Liver (tissue), 9 donors: Measurements from ENCODE around the gene CNNM1. TPM values are rescaled to one million over a fixed set of nuclear protein-coding genes. Genes with fewer than 3 reads are reported as not detected.

Source experiments
- DNase-seq: peaks from one replicate; pipeline ENCODE4 v3.0.0-alpha.2; 2017; ENCODE audit warnings: low spot score
- H3K27ac ChIP-seq, 2 donors: one replicate each; pipeline ENCODE4 v1.7.0; 2013; ENCODE audit warnings: inconsistent platforms in 2 of 2, low read length in 2 of 2, control low read depth in 1 of 2, low read depth in 1 of 2, mild to moderate bottlenecking in 1 of 2
- H3K27me3 ChIP-seq, 4 donors: one replicate each; pipeline versions ENCODE4 v1.6.1 to v1.7.0; 2013; ENCODE audit warnings: low read length in 3 of 4, inconsistent platforms in 1 of 4, mild to moderate bottlenecking in 1 of 4, moderate library complexity in 1 of 4; ENCODE audit not compliant: control insufficient read depth in 4 of 4, insufficient read depth in 4 of 4
- H3K36me3 ChIP-seq, 4 donors: one replicate each; pipeline versions ENCODE4 v1.6.1 to v1.7.0; 2013; ENCODE audit warnings: low read length in 3 of 4, mild to moderate bottlenecking in 3 of 4, low read depth in 1 of 4, moderate library complexity in 1 of 4; ENCODE audit not compliant: control insufficient read depth in 4 of 4, insufficient read depth in 3 of 4
- H3K4me1 ChIP-seq, 4 donors: one replicate each; pipeline versions ENCODE4 v1.6.1 to v1.7.0; 2013; ENCODE audit warnings: low read length in 3 of 4, mild to moderate bottlenecking in 3 of 4, moderate library complexity in 1 of 4; ENCODE audit not compliant: control insufficient read depth in 4 of 4, insufficient read depth in 4 of 4
- H3K4me3 ChIP-seq, 3 donors: one replicate each; pipeline versions ENCODE4 v1.6.1 to v1.7.0; 2013; ENCODE audit warnings: low read length in 3 of 3, control low read depth in 1 of 3, low read depth in 1 of 3, mild to moderate bottlenecking in 1 of 3
- H3K9ac ChIP-seq, 2 donors: one replicate each; pipeline ENCODE4 v1.7.0; 2013; ENCODE audit warnings: low read length in 2 of 2, mild to moderate bottlenecking in 2 of 2, moderate library complexity in 2 of 2, control low read depth in 1 of 2, low read depth in 1 of 2
- H3K9me3 ChIP-seq, 4 donors: one replicate each; pipeline versions ENCODE4 v1.6.1 to v1.7.0; 2013; ENCODE audit warnings: low read length in 3 of 4; ENCODE audit not compliant: control insufficient read depth in 4 of 4
- EGR1 ChIP-seq, 2 donors: IDR thresholded peaks; 2 replicates each; pipeline ENCODE4 v1.6.1; 2016 to 2018; ENCODE audit warnings: antibody characterized with exemption in 2 of 2, low read depth in 2 of 2
- FOXA1 ChIP-seq: IDR thresholded peaks from 2 replicates; pipeline ENCODE4 v1.6.1; 2016; ENCODE audit warnings: antibody characterized with exemption
- FOXA2 ChIP-seq: IDR thresholded peaks from 2 replicates; pipeline ENCODE4 v1.6.1; 2016; ENCODE audit warnings: antibody characterized with exemption
- GABPA ChIP-seq, 2 donors: IDR thresholded peaks in 1 of 2; conservative IDR thresholded peaks in 1 of 2; 2 replicates each; pipeline ENCODE4 v1.6.1; 2016; ENCODE audit warnings: antibody characterized with exemption in 2 of 2, mild to moderate bottlenecking in 1 of 2, moderate library complexity in 1 of 2
- HNF4A ChIP-seq, 2 donors: conservative IDR thresholded peaks; 2 replicates each; pipeline ENCODE4 v1.6.1; 2016; ENCODE audit warnings: antibody characterized with exemption in 2 of 2, mild to moderate bottlenecking in 2 of 2
- HNF4G ChIP-seq: IDR thresholded peaks from 2 replicates; pipeline ENCODE4 v1.6.1; 2016; ENCODE audit warnings: antibody characterized with exemption
- JUND ChIP-seq, 2 donors: IDR thresholded peaks; 2 replicates each; pipeline ENCODE4 v1.6.1; 2016; ENCODE audit warnings: antibody characterized with exemption in 2 of 2
- NR2F2 ChIP-seq: IDR thresholded peaks from 2 replicates; pipeline ENCODE4 v1.6.1; 2016; ENCODE audit warnings: antibody characterized with exemption
- RAD21 ChIP-seq, 2 donors: IDR thresholded peaks; 2 replicates each; pipeline ENCODE4 v1.6.1; 2016; ENCODE audit warnings: antibody characterized with exemption in 2 of 2, mild to moderate bottlenecking in 2 of 2
- RXRA ChIP-seq, 2 donors: IDR thresholded peaks; 2 replicates each; pipeline ENCODE4 v1.6.1; 2017 to 2018; ENCODE audit warnings: antibody characterized with exemption in 2 of 2, mild to moderate bottlenecking in 1 of 2
- SP1 ChIP-seq: IDR thresholded peaks from 2 replicates; pipeline ENCODE4 v1.6.1; 2018; ENCODE audit warnings: antibody characterized with exemption, mild to moderate bottlenecking
- TAF1 ChIP-seq: conservative IDR thresholded peaks from 2 replicates; pipeline ENCODE4 v1.6.1; 2016; ENCODE audit warnings: antibody characterized with exemption, mild to moderate bottlenecking
- YY1 ChIP-seq: IDR thresholded peaks from 2 replicates; pipeline ENCODE4 v1.6.1; 2016; ENCODE audit warnings: antibody characterized with exemption, mild to moderate bottlenecking
- WGBS: extraction: QIAGEN DNeasy Blood & Tissue Kit; methylation state at CpG from one replicate; pipeline ENCODE4 v1.1.7; 2013; 5-methylcytosine and 5-hydroxymethylcytosine counted together
- polyA plus RNA-seq, 2 donors: library from polyadenylated mRNA; stranded (reverse) in 1 of 2; unstranded in 1 of 2; fragments of 200-250 nt in 1 of 2; fragments of >200 nt in 1 of 2; fragmentation: Nextera tagmentation in 1 of 2; extraction: Ambion mirVana in 1 of 2; gene quantifications; one replicate each; pipeline versions ENCODE4 v1.2.1 to v1.2.3, GENCODE V29; 2013 to 2015
- total RNA-seq, 2 donors: library from RNA; depleted of rRNA; stranded (reverse); fragments of >200 nt; gene quantifications; one replicate each; pipeline ENCODE4 v1.2.3, GENCODE V29; 2014
- TF ChIP-seq, protein P1 (sequence below): IDR thresholded peaks from 2 replicates; pipeline ENCODE4 v1.6.1; 2016; ENCODE audit warnings: antibody characterized with exemption, mild to moderate bottlenecking
- TF ChIP-seq, protein P2 (sequence below): IDR thresholded peaks from 2 replicates; pipeline ENCODE4 v1.6.1; 2016; ENCODE audit warnings: antibody characterized with exemption
- TF ChIP-seq, protein P3 (sequence below): fragments of 150-350 bp; IDR thresholded peaks from 2 replicates; pipeline ENCODE4 v1.5.1; 2017; ENCODE audit warnings: improper control_type of control experiment, low read depth, low read length; ENCODE audit not compliant: missing input control
- TF ChIP-seq, protein P4 (sequence below): IDR thresholded peaks from 2 replicates; pipeline ENCODE4 v1.6.1; 2016; ENCODE audit warnings: antibody characterized with exemption
- TF ChIP-seq, protein P5 (sequence below): IDR thresholded peaks from 2 replicates; pipeline ENCODE4 v1.6.1; 2016; ENCODE audit warnings: antibody characterized with exemption
- donor health status: healthy.
- donor health status: healthy.
- donor health status: healthy.
- donor health status: healthy.
- donor health status: healthy.

The CNNM1 gene
- total and polyA plus RNA-seq, 4 donors = 0.05 to 0.10 (median 0.07) TPM

DNA sequence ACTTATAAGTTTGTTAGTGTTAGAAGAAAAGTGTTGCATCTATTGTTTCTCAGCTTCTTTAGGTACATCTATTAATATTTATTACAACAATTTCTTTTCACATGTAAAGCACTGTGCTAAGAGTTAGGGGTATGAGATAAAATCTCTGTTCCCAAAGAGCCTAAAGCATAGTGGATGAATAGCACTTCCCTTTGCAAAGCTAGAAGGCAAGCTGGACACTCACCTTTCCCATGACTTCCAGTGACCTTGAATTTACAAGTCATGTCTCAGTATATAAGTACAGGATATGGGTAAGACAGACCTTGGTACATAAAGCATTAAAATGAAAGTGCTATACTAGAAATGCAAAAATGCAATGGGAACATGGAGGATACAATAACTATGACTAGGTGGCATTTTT is 8.7 kb downstream of the CNNM1 start:
- Histone ChIP-seq H3K4me1 (no peaks in the 10 kb centered on the region), H3K27ac (no peak overlapping the region), H3K9ac (no peak overlapping the region), H3K4me3 (no peak overlapping the region), H3K36me3 (no peaks in the 10 kb centered on the region), H3K27me3 (no peaks in the 10 kb centered on the region), H3K9me3 (no peaks in the 10 kb centered on the region)
- TF ChIP-seq, protein P1, sequence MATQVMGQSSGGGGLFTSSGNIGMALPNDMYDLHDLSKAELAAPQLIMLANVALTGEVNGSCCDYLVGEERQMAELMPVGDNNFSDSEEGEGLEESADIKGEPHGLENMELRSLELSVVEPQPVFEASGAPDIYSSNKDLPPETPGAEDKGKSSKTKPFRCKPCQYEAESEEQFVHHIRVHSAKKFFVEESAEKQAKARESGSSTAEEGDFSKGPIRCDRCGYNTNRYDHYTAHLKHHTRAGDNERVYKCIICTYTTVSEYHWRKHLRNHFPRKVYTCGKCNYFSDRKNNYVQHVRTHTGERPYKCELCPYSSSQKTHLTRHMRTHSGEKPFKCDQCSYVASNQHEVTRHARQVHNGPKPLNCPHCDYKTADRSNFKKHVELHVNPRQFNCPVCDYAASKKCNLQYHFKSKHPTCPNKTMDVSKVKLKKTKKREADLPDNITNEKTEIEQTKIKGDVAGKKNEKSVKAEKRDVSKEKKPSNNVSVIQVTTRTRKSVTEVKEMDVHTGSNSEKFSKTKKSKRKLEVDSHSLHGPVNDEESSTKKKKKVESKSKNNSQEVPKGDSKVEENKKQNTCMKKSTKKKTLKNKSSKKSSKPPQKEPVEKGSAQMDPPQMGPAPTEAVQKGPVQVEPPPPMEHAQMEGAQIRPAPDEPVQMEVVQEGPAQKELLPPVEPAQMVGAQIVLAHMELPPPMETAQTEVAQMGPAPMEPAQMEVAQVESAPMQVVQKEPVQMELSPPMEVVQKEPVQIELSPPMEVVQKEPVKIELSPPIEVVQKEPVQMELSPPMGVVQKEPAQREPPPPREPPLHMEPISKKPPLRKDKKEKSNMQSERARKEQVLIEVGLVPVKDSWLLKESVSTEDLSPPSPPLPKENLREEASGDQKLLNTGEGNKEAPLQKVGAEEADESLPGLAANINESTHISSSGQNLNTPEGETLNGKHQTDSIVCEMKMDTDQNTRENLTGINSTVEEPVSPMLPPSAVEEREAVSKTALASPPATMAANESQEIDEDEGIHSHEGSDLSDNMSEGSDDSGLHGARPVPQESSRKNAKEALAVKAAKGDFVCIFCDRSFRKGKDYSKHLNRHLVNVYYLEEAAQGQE = no peak
- no peak for TF ChIP-seq GABPA (IDR thresholded peaks at IDR 0.05 in 1 of 2, conservative IDR thresholded peaks at IDR 0.05 in 1 of 2)
- no peak for TF ChIP-seq JUND (IDR thresholded peaks at IDR 0.05)
- no peak for TF ChIP-seq RAD21 (IDR thresholded peaks at IDR 0.05)
- TF ChIP-seq, protein P2, sequence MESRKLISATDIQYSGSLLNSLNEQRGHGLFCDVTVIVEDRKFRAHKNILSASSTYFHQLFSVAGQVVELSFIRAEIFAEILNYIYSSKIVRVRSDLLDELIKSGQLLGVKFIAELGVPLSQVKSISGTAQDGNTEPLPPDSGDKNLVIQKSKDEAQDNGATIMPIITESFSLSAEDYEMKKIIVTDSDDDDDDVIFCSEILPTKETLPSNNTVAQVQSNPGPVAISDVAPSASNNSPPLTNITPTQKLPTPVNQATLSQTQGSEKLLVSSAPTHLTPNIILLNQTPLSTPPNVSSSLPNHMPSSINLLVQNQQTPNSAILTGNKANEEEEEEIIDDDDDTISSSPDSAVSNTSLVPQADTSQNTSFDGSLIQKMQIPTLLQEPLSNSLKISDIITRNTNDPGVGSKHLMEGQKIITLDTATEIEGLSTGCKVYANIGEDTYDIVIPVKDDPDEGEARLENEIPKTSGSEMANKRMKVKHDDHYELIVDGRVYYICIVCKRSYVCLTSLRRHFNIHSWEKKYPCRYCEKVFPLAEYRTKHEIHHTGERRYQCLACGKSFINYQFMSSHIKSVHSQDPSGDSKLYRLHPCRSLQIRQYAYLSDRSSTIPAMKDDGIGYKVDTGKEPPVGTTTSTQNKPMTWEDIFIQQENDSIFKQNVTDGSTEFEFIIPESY = no peak
- no peak for TF ChIP-seq NR2F2
- no peak for TF ChIP-seq EGR1 (IDR thresholded peaks at IDR 0.05; ENCODE audit: low read depth in 2 of 2)
- TF ChIP-seq HNF4A (conservative IDR thresholded peaks at IDR 0.05) = no peak
- TF ChIP-seq SP1 = no peak
- DNase-seq = no peak

DNA sequence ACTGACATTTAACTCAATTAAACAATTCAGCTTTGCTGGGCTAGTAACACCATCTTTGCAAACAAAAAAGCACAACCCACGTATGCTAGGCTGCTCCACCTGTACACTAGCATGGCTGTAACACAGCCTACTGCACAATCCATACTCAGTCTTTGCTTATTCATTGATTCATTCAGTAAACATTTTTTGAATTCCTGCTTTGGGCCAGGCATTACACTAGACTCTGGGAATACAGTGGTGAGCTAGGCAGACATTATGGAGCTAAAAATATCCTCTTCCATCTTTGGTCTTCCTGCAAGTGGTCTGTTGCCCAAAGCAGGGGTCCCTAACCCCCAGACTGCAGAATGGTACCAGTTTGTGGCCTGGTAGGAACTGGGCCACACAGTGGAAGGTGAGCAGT is 9.9 kb downstream of the CNNM1 start:
- Histone ChIP-seq H3K4me1 (no peaks in the 10 kb centered on the region), H3K36me3 (no peaks in the 10 kb centered on the region), H3K9ac (no peak overlapping the region), H3K9me3 (no peaks in the 10 kb centered on the region), H3K27ac (no peak overlapping the region), H3K4me3 (no peak overlapping the region), H3K27me3 (no peaks in the 10 kb centered on the region)
- no peak for DNase-seq
- 43% methylated on average over 1 of the region's 1 CpG for WGBS
- TF ChIP-seq FOXA2 (no peak), FOXA1 (no peak), RAD21 (IDR thresholded peaks at IDR 0.05) (no peak), HNF4A (conservative IDR thresholded peaks at IDR 0.05) (no peak), HNF4G (no peak), JUND (IDR thresholded peaks at IDR 0.05) (no peak), EGR1 (IDR thresholded peaks at IDR 0.05; ENCODE audit: low read depth in 2 of 2) (no peak), YY1 (no peak), NR2F2 (no peak), GABPA (IDR thresholded peaks at IDR 0.05 in 1 of 2, conservative IDR thresholded peaks at IDR 0.05 in 1 of 2) (no peak), TAF1 (no peak), SP1 (no peak), RXRA (IDR thresholded peaks at IDR 0.05) (no peak)
- TF ChIP-seq, protein P3, sequence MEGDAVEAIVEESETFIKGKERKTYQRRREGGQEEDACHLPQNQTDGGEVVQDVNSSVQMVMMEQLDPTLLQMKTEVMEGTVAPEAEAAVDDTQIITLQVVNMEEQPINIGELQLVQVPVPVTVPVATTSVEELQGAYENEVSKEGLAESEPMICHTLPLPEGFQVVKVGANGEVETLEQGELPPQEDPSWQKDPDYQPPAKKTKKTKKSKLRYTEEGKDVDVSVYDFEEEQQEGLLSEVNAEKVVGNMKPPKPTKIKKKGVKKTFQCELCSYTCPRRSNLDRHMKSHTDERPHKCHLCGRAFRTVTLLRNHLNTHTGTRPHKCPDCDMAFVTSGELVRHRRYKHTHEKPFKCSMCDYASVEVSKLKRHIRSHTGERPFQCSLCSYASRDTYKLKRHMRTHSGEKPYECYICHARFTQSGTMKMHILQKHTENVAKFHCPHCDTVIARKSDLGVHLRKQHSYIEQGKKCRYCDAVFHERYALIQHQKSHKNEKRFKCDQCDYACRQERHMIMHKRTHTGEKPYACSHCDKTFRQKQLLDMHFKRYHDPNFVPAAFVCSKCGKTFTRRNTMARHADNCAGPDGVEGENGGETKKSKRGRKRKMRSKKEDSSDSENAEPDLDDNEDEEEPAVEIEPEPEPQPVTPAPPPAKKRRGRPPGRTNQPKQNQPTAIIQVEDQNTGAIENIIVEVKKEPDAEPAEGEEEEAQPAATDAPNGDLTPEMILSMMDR = no peak
- TF ChIP-seq, protein P4, sequence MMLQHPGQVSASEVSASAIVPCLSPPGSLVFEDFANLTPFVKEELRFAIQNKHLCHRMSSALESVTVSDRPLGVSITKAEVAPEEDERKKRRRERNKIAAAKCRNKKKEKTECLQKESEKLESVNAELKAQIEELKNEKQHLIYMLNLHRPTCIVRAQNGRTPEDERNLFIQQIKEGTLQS = no peak
- TF ChIP-seq, protein P5, sequence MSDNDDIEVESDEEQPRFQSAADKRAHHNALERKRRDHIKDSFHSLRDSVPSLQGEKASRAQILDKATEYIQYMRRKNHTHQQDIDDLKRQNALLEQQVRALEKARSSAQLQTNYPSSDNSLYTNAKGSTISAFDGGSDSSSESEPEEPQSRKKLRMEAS = no peak
- TF ChIP-seq, protein P1 = no peak
- TF ChIP-seq, protein P2 = no peak
